Stimulated activated CD8-positive, alpha-beta memory T cell treated with anti-CD3 and anti-CD28 coated beads, Interleukin-12 subunit alpha, Interleukin-12 subunit beta, amount 100 ng/mL, for 4 hours (primary cell): ENCODE data around the gene NOP10.

Experiments used
- DNase-seq: peaks from one replicate; pipeline ENCODE4 v3.0.0-alpha.2; 2020; ENCODE audit warnings: low read depth

Gene NOP10

GRCh38 chr15:34331809-34332208 is 11.1 kb downstream of the NOP10 start:
- DNase-seq, result no peak

GRCh38 chr15:34330279-34330678 is 12.7 kb downstream of the NOP10 start:
- no peak for DNase-seq

GRCh38 chr15:34329006-34329405 is 13.9 kb downstream of the NOP10 start:
- DNase-seq, result no peak

GRCh38 chr15:34327906-34328305 is 15.0 kb downstream of the NOP10 start:
- DNase-seq, result no peak

- no peak for DNase-seq
Measured at GRCh38 chr15:34325368-34325767, 17.6 kb downstream of the NOP10 start.

GRCh38 chr15:34324933-34325332 is 18.0 kb downstream of the NOP10 start:
- DNase-seq, result no peak

- no peak for DNase-seq
Measured at GRCh38 chr15:34323217-34323616, 19.7 kb downstream of the NOP10 start.

GRCh38 chr15:34318277-34319079 is 24.5 kb downstream of the NOP10 start:
- DNase-seq, result no peak

GRCh38 chr15:34314491-34315490 is 28.1 kb downstream of the NOP10 start:
- no peak for DNase-seq

- no peak for DNase-seq
Measured at GRCh38 chr15:34311563-34311962, 31.4 kb downstream of the NOP10 start.

- no peak for DNase-seq
Measured at GRCh38 chr15:34304613-34305012, 38.3 kb downstream of the NOP10 start.

GRCh38 chr15:34301058-34301457 is 41.9 kb downstream of the NOP10 start:
- DNase-seq, result no peak

GRCh38 chr15:34297059-34297458 is 45.9 kb downstream of the NOP10 start:
- DNase-seq, result no peak

GRCh38 chr15:34292621-34293020 is 50.3 kb downstream of the NOP10 start:
- no peak for DNase-seq
